ENCODE data around the gene PDLIM4.

The PDLIM4 gene

GRCh38 chr5:132227235-132227484 lies 30.3 kb upstream of the PDLIM4 start:
- H3K4me3 ChIP-seq (ENCODE audit: low read length) = peak overlapping the region; percentile 61
- TF ChIP-seq, protein P1, sequence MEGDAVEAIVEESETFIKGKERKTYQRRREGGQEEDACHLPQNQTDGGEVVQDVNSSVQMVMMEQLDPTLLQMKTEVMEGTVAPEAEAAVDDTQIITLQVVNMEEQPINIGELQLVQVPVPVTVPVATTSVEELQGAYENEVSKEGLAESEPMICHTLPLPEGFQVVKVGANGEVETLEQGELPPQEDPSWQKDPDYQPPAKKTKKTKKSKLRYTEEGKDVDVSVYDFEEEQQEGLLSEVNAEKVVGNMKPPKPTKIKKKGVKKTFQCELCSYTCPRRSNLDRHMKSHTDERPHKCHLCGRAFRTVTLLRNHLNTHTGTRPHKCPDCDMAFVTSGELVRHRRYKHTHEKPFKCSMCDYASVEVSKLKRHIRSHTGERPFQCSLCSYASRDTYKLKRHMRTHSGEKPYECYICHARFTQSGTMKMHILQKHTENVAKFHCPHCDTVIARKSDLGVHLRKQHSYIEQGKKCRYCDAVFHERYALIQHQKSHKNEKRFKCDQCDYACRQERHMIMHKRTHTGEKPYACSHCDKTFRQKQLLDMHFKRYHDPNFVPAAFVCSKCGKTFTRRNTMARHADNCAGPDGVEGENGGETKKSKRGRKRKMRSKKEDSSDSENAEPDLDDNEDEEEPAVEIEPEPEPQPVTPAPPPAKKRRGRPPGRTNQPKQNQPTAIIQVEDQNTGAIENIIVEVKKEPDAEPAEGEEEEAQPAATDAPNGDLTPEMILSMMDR (conservative IDR thresholded peaks at IDR 0.05; ENCODE audit: low read depth, low read length) = no peak
- DNase-seq (ENCODE audit: low read depth) = no peak

DNA sequence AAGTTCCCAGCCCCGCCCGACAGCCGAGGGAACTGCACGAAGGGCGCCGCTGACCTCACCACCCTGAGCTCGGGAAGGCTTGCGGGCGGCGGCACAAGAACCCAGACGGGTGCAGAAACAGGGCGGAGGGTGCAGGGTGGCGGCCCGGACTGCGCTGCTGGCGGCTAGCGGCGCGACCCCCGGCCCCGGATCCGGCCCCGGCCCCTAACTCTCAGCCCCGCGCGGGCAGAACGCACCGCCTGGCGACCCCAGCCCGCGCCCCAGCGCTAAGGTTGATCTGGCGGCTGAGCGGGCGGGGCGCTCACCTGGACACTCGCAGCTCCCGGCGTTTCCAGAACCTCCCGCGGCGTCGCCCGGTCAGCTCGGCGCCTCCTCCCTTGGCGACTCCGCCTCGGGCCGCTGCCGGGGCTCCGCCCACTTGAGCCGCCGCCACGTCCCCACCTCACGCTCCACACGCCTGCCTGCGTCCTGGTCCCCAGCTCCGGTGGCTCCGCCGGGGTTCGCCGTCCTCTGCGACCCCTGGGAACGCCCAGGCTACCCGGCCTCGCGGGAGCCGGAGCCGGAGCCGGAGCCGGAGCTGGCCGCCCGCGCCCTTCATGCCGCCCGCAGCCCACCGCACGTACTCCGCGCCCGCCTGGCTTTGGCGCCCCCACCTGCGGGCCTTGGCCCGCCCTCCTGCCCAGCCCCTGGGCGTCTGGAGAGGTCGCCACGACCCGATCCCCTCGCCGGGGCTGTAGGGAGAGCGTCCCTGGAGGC lies 29.8 kb upstream of the PDLIM4 start, which contains the start of gene P4HA2:
Gene P4HA2 (minus strand): TSS at position 369 of the 756 bp plus-strand sequence. CDS start 9,227 bp downstream, outside the sequence.
- TF ChIP-seq, protein P1 (conservative IDR thresholded peaks at IDR 0.05; ENCODE audit: low read depth, low read length) = no peak
- peak within 1 kb of the TSS; percentile 61 for H3K4me3 ChIP-seq (ENCODE audit: low read length)
- no peak for DNase-seq (ENCODE audit: low read depth)

- TF ChIP-seq, protein P1 (conservative IDR thresholded peaks at IDR 0.05; ENCODE audit: low read depth, low read length) = peak; percentile 13
- H3K4me3 ChIP-seq (ENCODE audit: low read length) = peak overlapping the region; percentile 61
- DNase-seq (ENCODE audit: low read depth) = no peak
Measured at GRCh38 chr5:132228241-132229035, 29.1 kb upstream of the PDLIM4 start.

DNA sequence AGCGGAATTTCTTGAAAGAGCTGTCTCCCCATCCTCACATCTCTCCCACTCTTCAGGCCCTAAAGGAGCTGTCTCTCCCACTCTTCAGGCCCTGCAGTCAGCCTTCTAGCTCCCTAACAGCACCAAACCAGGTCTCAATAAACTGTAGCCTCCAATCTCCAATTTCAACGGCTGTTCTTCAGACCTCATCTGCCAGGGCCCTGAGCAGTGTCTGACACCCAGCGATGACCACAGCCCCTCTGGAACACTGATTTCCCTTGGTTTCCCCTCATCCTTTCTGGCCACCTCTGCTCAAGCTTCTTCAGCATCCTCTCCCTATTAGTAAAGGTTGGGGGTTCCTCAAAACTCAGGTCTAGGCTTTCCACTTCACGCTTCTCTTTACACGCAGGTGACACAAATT lies 28.3 kb upstream of the PDLIM4 start:
- TF ChIP-seq, protein P1 (conservative IDR thresholded peaks at IDR 0.05; ENCODE audit: low read depth, low read length) = no peak
- H3K4me3 ChIP-seq (ENCODE audit: low read length) = no peak overlapping the region
- DNase-seq (ENCODE audit: low read depth) = no peak

GRCh38 chr5:132230871-132231270 lies 26.6 kb upstream of the PDLIM4 start:
- no peak for DNase-seq (ENCODE audit: low read depth)
- TF ChIP-seq, protein P1 (conservative IDR thresholded peaks at IDR 0.05; ENCODE audit: low read depth, low read length) = no peak
- H3K4me3 ChIP-seq (ENCODE audit: low read length) = no peak overlapping the region

- TF ChIP-seq, protein P1 (conservative IDR thresholded peaks at IDR 0.05; ENCODE audit: low read depth, low read length) = no peak
- DNase-seq (ENCODE audit: low read depth) = no peak
Measured at GRCh38 chr5:132232465-132232864, 25.0 kb upstream of the PDLIM4 start.

More at GRCh38 chr5:132232465-132232864, 25.0 kb upstream of the PDLIM4 start:
- H3K4me3 ChIP-seq (ENCODE audit: low read length) = no peak overlapping the region

All from retinal pigment epithelial cell (primary cell).